Lower lobe of right lung (tissue), 2 donors: ENCODE measurements around the gene P4HTM. TPM values are rescaled to one million over a fixed set of nuclear protein-coding genes. Genes with fewer than 3 reads are reported as not detected.

Experiments
- ATAC-seq, 2 donors: fragments of 200-7000 bp; cut with Tn5 transposase; one replicate each; pipeline ENCODE4 v1.9.1; 2020 to 2022; ENCODE audit warnings: mild to moderate bottlenecking in 2 of 2, moderate library complexity in 2 of 2
- DNase-seq: peaks from one replicate; pipeline ENCODE4 v3.0.0-alpha.2; 2020
- H3K27ac ChIP-seq: fragments of 200-600 bp; one replicate; pipeline ENCODE4 v1.8.0; 2022
- H3K27me3 ChIP-seq: fragments of 200-600 bp; one replicate; pipeline ENCODE4 v1.8.0; 2022; ENCODE audit warnings: low read depth
- H3K36me3 ChIP-seq: fragments of 200-600 bp; one replicate; pipeline ENCODE4 v1.8.0; 2022; ENCODE audit warnings: mild to moderate bottlenecking
- H3K4me1 ChIP-seq: fragments of 200-600 bp; one replicate; pipeline ENCODE4 v1.8.0; 2022
- H3K4me3 ChIP-seq: fragments of 200-600 bp; one replicate; pipeline ENCODE4 v1.8.0; 2022; ENCODE audit warnings: mild to moderate bottlenecking
- H3K9me3 ChIP-seq: fragments of 200-600 bp; one replicate; pipeline ENCODE4 v1.8.0; 2022
- intact Hi-C: fragments of 100-400 bp; cut with DNase I; formaldehyde crosslinking; loops from one replicate; pipeline ENCODE4 v1.11.0; 2022
- total RNA-seq: library from RNA; stranded (reverse); fragmentation: NEBNext Ultra II Directional; extraction: Animal tissue kit (Norgen Biotek cat#: 25700); gene quantifications from one replicate; pipeline ENCODE4 v1.2.1, GENCODE V29; 2021
- TF ChIP-seq, protein P1 (sequence below): fragments of 200-600 bp; IDR thresholded peaks from one replicate; pipeline ENCODE4 v1.8.0; 2022; ENCODE audit warnings: antibody characterized with exemption, mild to moderate bottlenecking
- donor health status: DM: no; HTN: yes; CAD: no; lungs with severe emphysema.

The P4HTM gene
- total RNA-seq, 1 donor from 2014 or later, result 44.0 TPM

DNA sequence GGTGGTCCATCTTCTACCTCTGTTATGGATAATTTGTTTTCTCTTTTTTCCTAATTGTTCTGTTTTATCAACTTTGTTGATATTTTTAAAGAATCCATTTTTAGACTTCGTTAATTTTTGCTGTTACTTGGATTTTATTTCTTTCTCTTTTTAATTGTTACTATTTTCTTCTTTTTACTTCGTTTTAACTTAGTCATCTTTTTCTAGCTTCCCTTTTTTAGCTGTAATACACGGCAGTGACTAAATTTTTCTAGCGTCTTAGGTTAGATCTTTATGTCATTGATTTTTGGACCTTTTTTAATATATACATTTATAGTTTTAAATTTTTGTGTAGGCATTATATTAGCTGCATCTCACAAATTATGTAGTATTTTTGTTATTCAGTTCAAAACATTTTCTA lies 38.3 kb upstream of the P4HTM start:
- no peaks in the 10 kb centered on the region for H3K27me3 ChIP-seq
- no peak overlapping the region for H3K27ac ChIP-seq
- intact Hi-C loops, result no loop called here
- TF ChIP-seq, protein P1, sequence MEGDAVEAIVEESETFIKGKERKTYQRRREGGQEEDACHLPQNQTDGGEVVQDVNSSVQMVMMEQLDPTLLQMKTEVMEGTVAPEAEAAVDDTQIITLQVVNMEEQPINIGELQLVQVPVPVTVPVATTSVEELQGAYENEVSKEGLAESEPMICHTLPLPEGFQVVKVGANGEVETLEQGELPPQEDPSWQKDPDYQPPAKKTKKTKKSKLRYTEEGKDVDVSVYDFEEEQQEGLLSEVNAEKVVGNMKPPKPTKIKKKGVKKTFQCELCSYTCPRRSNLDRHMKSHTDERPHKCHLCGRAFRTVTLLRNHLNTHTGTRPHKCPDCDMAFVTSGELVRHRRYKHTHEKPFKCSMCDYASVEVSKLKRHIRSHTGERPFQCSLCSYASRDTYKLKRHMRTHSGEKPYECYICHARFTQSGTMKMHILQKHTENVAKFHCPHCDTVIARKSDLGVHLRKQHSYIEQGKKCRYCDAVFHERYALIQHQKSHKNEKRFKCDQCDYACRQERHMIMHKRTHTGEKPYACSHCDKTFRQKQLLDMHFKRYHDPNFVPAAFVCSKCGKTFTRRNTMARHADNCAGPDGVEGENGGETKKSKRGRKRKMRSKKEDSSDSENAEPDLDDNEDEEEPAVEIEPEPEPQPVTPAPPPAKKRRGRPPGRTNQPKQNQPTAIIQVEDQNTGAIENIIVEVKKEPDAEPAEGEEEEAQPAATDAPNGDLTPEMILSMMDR, result no peak
- no peak overlapping the region for H3K4me3 ChIP-seq
- DNase-seq (no peak), ATAC-seq (no peak)
- no peaks in the 10 kb centered on the region for H3K4me1 ChIP-seq
- peaks cover 19% of the 10 kb centered on the region for H3K36me3 ChIP-seq
- no peaks in the 10 kb centered on the region for H3K9me3 ChIP-seq

DNA sequence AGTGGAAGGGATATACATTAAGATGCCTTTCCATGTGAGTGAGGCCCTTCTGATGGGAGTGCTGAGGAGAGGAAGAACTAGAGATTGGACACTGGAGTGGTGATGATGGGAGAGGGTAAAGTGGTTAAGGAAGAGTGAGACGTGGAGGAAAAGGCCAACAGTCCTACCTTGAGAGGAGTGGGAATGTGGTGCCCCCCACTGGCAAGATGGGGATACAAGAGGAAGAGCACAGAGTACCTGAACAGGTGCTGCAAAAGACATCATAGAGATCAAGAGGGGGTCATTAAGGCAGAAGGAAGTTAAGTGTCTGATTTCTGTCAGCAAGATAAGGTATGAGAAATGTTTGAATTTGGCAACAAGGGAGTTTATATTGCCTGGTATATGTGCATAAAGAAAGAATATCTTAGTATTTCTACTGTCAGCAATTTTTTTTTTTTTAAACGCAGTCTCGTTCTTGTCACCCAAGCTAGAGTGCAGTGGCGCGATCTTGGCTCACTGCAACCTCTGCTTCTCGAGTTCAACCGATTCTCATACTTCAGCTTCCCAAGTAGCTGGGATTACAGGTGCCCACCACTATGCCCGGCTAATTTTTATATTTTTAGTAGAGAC lies 37.4 kb upstream of the P4HTM start:
- Histone ChIP-seq H3K36me3 (peaks cover 23% of the 10 kb centered on the region), H3K4me3 (no peak overlapping the region), H3K27ac (no peak overlapping the region), H3K27me3 (no peaks in the 10 kb centered on the region), H3K4me1 (no peaks in the 10 kb centered on the region), H3K9me3 (no peaks in the 10 kb centered on the region)
- intact Hi-C loops, result no loop called here
- TF ChIP-seq, protein P1, result peak; percentile 37
- DNase-seq (peak; percentile 49), ATAC-seq (peak in 1 of 2 donors; percentile 42)

DNA sequence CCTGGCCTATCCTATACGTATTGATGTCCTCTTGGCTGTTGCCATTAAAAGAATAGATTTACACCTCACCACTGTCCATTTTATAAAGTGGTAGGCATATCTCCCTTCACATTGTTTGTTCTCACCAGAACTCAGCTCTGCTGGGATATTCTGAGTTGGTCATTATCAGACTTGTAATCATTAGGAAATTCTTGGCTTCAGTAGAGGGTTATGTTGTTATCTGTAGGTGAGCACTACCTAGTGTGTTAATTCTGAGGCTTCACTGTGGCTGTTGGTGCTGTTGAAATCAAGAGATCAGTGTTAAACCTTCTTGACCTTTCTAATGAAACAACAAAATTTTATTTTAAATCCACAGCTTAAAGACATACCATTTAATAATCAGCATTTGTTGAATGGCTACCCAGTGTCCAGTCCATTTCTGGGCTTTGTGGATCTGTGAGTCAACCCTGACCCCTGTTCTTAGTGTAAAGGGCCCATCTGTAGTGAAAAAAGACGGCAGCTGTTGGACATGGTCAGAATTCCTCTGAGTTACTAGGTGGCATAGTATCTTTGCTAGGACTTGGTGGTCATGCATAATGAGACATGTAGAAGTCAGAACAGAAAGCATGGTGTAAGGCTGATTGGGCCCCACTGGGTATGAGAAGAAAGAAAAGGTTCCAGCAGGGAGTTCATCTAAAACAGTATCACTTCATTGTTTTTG lies 32.9 kb upstream of the P4HTM start:
- no peaks in the 10 kb centered on the region for H3K4me1 ChIP-seq
- no peaks in the 10 kb centered on the region for H3K27me3 ChIP-seq
- H3K36me3 ChIP-seq, result peaks cover 45% of the 10 kb centered on the region
- no peak overlapping the region for H3K27ac ChIP-seq
- no peaks in the 10 kb centered on the region for H3K9me3 ChIP-seq
- ATAC-seq (no peak), DNase-seq (no peak)
- intact Hi-C loops, result no loop called here
- no peak overlapping the region for H3K4me3 ChIP-seq
- TF ChIP-seq, protein P1, result no peak

DNA sequence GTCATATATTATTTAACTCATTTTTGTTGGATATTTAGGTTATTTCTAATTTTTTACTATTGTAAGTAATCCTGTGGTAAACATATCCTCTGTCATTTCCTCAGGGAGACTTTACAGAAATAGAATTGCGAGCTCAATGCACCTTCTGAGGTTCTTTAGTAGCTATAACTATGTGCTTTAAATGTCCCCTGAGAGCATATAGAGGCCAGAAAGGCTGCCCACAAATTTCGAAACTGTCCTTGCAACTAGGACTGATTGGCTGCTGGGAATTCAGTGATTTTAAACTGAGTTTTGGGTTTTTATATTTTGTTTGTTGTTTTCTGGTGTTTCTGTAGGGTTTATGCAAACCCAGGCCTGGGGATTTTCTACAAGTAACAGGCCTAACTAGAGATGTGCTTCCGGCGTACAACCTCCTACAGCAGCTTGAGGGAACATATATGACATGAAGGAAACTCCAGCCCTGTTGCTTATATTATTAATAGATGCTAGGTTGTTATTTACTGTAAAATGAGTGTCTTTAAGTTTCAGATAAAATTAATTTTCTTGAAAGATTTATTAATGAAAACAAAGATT lies 29.1 kb upstream of the P4HTM start:
- no peak overlapping the region for H3K4me3 ChIP-seq
- intact Hi-C loops, result no loop called here
- peaks cover 59% of the 10 kb centered on the region for H3K36me3 ChIP-seq
- H3K27ac ChIP-seq, result no peak overlapping the region
- no peaks in the 10 kb centered on the region for H3K9me3 ChIP-seq
- no peaks in the 10 kb centered on the region for H3K4me1 ChIP-seq
- no peak for ATAC-seq
- no peak for DNase-seq
- H3K27me3 ChIP-seq, result no peaks in the 10 kb centered on the region
- TF ChIP-seq, protein P1, result no peak

DNA sequence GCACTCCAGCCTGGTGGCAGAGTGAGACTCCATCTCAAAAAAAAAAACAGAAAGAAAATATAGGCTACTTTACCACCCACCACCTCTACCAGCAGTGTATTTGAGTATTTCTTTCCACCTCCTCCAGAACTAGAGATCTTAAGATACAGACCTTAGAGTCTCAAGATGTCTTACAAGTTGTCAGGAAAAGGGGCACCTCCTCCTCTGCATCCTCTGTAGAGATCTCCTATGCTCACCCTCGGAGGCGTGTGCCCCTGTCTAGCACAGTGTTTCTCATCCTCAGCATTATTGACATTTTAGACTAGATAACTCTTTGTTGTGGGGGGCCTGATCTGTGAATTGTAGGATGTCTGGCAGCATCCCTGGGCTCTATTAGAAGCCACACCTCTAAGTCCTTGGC lies 27.7 kb upstream of the P4HTM start:
- peaks cover 72% of the 10 kb centered on the region for H3K36me3 ChIP-seq
- ATAC-seq (no peak), DNase-seq (no peak)
- no peak overlapping the region for H3K27ac ChIP-seq
- no peaks in the 10 kb centered on the region for H3K27me3 ChIP-seq
- no peak overlapping the region for H3K4me3 ChIP-seq
- TF ChIP-seq, protein P1, result no peak
- intact Hi-C loops, result no loop called here
- no peaks in the 10 kb centered on the region for H3K4me1 ChIP-seq
- H3K9me3 ChIP-seq, result no peaks in the 10 kb centered on the region
